Measurements from ENCODE around the gene PAK5. TPM values are rescaled to one million over a fixed set of nuclear protein-coding genes. Genes with fewer than 3 reads are reported as not detected.

PAK5 gene
- polyA plus RNA-seq, 1 donor (not counting 4 experiments of a cell fraction or from before 2014, with no cell fraction given), result not detected

DNA sequence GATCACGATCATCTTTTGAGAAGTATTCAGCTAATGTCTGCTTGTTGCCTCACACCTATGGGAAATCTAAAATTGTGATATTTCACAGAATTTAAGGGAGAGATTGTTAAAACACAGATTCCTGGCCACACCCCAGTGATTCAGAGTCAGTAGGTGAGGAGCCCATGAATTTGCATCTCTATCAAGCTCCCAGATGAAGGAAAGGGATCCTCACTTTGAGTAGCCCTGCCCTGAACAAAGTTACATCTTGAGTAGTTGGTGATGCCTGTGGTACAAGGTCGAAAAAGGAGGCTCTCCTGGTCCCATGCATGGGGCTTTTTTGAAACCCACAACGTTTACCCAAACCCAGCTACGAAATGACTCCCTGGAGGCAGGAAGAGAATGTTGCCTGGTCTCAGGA is 79.5 kb downstream of the PAK5 start:
- DNase-seq (ENCODE audit: low read depth, low spot score) (no peak), FAIRE-seq (no peak)
- no peaks in the 10 kb centered on the region for H3K79me2 ChIP-seq (ENCODE audit: control insufficient read depth, insufficient read depth, low read length)
- no peak overlapping the region for H2AFZ ChIP-seq (ENCODE audit: control insufficient read depth, low read length)
- H3K9me3 ChIP-seq (ENCODE audit: control insufficient read depth, low read depth, low read length), result no peaks in the 10 kb centered on the region
- H4K20me1 ChIP-seq (ENCODE audit: control insufficient read depth, extremely low read depth, insufficient read depth, low read length), result no peaks in the 10 kb centered on the region
- H3K36me3 ChIP-seq (ENCODE audit: control insufficient read depth in 2 of 2, extremely low read depth in 1 of 2, insufficient read depth in 2 of 2, low read length in 2 of 2), result no peaks in the 10 kb centered on the region
- no peak overlapping the region for H3K9ac ChIP-seq (ENCODE audit: control insufficient read depth, extremely low read depth, insufficient read depth, low read length)
- H3K9me1 ChIP-seq (ENCODE audit: control insufficient read depth, extremely low read depth, insufficient read depth, low read length), result no peaks in the 10 kb centered on the region
- TF ChIP-seq CTCF (optimal IDR thresholded peaks at IDR 0.05 in 1 of 3, IDR thresholded peaks at IDR 0.05 in 1 of 3, conservative IDR thresholded peaks at IDR 0.05 in 1 of 3; ENCODE audit: extremely low read depth in 1 of 3, insufficient read depth in 2 of 3, low read length in 3 of 3), result no peak
- no peak for TF ChIP-seq EZH2 (IDR thresholded peaks at IDR 0.05; ENCODE audit: low read length)
- no peak overlapping the region for H3K4me3 ChIP-seq (ENCODE audit: control insufficient read depth in 2 of 3, extremely low read depth in 1 of 3, insufficient read depth in 2 of 3, low read depth in 1 of 3, low read length in 3 of 3)
- H3K27me3 ChIP-seq (ENCODE audit: control insufficient read depth, extremely low read depth, insufficient read depth, low read length), result no peaks in the 10 kb centered on the region
- H3K4me2 ChIP-seq (ENCODE audit: control insufficient read depth, extremely low read depth, insufficient read depth, low read depth, low read length), result no peak overlapping the region
- H3K4me1 ChIP-seq (ENCODE audit: control insufficient read depth, extremely low read depth, insufficient read depth, low read length), result no peaks in the 10 kb centered on the region
- no peak overlapping the region for H3K27ac ChIP-seq (ENCODE audit: control insufficient read depth, insufficient read depth, low read length)
- dilution Hi-C loops (cut with MboI; ENCODE audit: extremely low pct_ligation_motif_present, low sequenced_read_pairs), result no loop called here

DNA sequence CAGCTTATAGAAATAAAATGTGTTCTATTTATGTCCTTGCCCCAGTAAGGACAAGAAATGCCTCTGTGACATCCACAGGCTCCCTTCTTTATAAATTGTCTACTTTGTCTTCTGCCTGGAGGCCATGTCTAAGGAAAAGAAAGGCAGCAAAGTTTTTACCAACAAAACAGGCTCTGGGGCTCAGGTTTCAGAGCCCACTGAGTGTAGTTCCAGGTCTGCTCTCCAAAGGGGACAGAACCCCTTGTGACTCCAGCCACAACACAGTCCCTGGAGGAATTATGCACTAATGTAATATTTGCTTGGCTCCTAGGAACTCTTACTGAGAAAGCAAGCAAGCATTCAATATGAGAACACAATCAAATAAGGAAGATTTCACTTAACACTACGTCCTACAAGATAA is 80.1 kb downstream of the PAK5 start:
- Histone ChIP-seq H3K36me3 (ENCODE audit: control insufficient read depth in 2 of 2, extremely low read depth in 1 of 2, insufficient read depth in 2 of 2, low read length in 2 of 2) (no peaks in the 10 kb centered on the region), H3K27ac (ENCODE audit: control insufficient read depth, insufficient read depth, low read length) (no peak overlapping the region), H3K9me3 (ENCODE audit: control insufficient read depth, low read depth, low read length) (no peaks in the 10 kb centered on the region), H3K4me3 (ENCODE audit: control insufficient read depth in 2 of 3, extremely low read depth in 1 of 3, insufficient read depth in 2 of 3, low read depth in 1 of 3, low read length in 3 of 3) (no peak overlapping the region), H3K27me3 (ENCODE audit: control insufficient read depth, extremely low read depth, insufficient read depth, low read length) (no peaks in the 10 kb centered on the region), H3K9me1 (ENCODE audit: control insufficient read depth, extremely low read depth, insufficient read depth, low read length) (no peaks in the 10 kb centered on the region), H3K79me2 (ENCODE audit: control insufficient read depth, insufficient read depth, low read length) (no peaks in the 10 kb centered on the region), H3K4me1 (ENCODE audit: control insufficient read depth, extremely low read depth, insufficient read depth, low read length) (no peaks in the 10 kb centered on the region), H4K20me1 (ENCODE audit: control insufficient read depth, extremely low read depth, insufficient read depth, low read length) (no peaks in the 10 kb centered on the region), H3K9ac (ENCODE audit: control insufficient read depth, extremely low read depth, insufficient read depth, low read length) (no peak overlapping the region), H3K4me2 (ENCODE audit: control insufficient read depth, extremely low read depth, insufficient read depth, low read depth, low read length) (no peak overlapping the region), H2AFZ (ENCODE audit: control insufficient read depth, low read length) (no peak overlapping the region)
- TF ChIP-seq CTCF (optimal IDR thresholded peaks at IDR 0.05 in 1 of 3, IDR thresholded peaks at IDR 0.05 in 1 of 3, conservative IDR thresholded peaks at IDR 0.05 in 1 of 3; ENCODE audit: extremely low read depth in 1 of 3, insufficient read depth in 2 of 3, low read length in 3 of 3), result no peak
- no peak for TF ChIP-seq EZH2 (IDR thresholded peaks at IDR 0.05; ENCODE audit: low read length)
- DNase-seq (ENCODE audit: low read depth, low spot score), result no peak
- dilution Hi-C loops (cut with MboI; ENCODE audit: extremely low pct_ligation_motif_present, low sequenced_read_pairs), result no loop called here
- no peak for FAIRE-seq
